Keratinocyte (primary cell): ENCODE measurements around the gene DMD.

Experiments used
- EZH2 ChIP-seq: IDR thresholded peaks from one replicate; pipeline ENCODE4 v1.6.1; 2012; ENCODE audit warnings: inconsistent platforms, mild to moderate bottlenecking, low read length, moderate library complexity
- TF ChIP-seq, protein P1 (sequence below), 3 experiments: IDR thresholded peaks in 1 of 3; conservative IDR thresholded peaks in 1 of 3; optimal IDR thresholded peaks in 1 of 3; 2 replicates in 2 of 3; 3 replicates in 1 of 3; pipeline versions ENCODE3 to v1.5.1; 2011; ENCODE audit warnings: low read length in 3 of 3, mild to moderate bottlenecking in 3 of 3, moderate library complexity in 2 of 3, control low read depth in 1 of 3, inconsistent platforms in 1 of 3; ENCODE audit not compliant: insufficient read depth in 2 of 3; ENCODE audit errors: extremely low read depth in 1 of 3

DNA sequence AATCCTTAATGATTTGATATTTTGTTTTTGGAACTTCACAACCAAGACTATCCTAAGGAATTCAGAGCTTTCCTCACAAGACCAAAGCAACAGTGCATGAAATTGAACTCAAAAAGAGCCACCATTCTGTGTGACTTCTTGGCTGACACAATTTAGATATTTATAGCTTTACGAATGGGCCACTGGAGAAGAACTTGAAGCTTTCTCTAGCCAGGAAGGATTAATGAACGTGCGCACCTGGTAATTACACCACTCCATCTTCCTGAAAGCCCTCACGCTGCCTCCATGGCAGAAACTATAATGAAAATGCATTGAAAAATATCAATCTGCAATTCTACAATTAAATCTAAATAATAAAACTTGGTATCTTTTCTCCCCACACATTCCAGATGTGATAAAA is 1057.8 kb downstream of the DMD start:
- TF ChIP-seq, protein P1, sequence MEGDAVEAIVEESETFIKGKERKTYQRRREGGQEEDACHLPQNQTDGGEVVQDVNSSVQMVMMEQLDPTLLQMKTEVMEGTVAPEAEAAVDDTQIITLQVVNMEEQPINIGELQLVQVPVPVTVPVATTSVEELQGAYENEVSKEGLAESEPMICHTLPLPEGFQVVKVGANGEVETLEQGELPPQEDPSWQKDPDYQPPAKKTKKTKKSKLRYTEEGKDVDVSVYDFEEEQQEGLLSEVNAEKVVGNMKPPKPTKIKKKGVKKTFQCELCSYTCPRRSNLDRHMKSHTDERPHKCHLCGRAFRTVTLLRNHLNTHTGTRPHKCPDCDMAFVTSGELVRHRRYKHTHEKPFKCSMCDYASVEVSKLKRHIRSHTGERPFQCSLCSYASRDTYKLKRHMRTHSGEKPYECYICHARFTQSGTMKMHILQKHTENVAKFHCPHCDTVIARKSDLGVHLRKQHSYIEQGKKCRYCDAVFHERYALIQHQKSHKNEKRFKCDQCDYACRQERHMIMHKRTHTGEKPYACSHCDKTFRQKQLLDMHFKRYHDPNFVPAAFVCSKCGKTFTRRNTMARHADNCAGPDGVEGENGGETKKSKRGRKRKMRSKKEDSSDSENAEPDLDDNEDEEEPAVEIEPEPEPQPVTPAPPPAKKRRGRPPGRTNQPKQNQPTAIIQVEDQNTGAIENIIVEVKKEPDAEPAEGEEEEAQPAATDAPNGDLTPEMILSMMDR (optimal IDR thresholded peaks at IDR 0.05 in 1 of 3, IDR thresholded peaks at IDR 0.05 in 1 of 3, conservative IDR thresholded peaks at IDR 0.05 in 1 of 3; ENCODE audit: extremely low read depth in 1 of 3, insufficient read depth in 2 of 3, low read length in 3 of 3), result no peak
- no peak for TF ChIP-seq EZH2
